GM12878 (cell line): ENCODE measurements around the gene PRKCZ. TPM values are rescaled to one million over a fixed set of nuclear protein-coding genes. Genes with fewer than 3 reads are reported as not detected.

Experiments used
- ATAC-seq: fragments of 200-7000 bp; cut with Tn5 transposase; 3 replicates; pipeline ENCODE4 v1.9.1; 2020; ENCODE audit warnings: mild to moderate bottlenecking, moderate library complexity
- BruUV-seq: library from RNA; stranded (reverse); fragments of 400-500 nt; replicated peaks from 2 replicates; lab custom pipeline; 2021; lab: Mats Ljungman, UMichigan
- CTCF ChIA-PET: fragments of 300-600 bp; sonication (Branson Sonifier 250); formaldehyde crosslinking; extraction: SDS; loops from one replicate; lab custom pipeline; 2021; ENCODE audit warnings: inconsistent platforms; lab: Yijun Ruan, JAX
- POLR2A ChIA-PET: fragments of 350-600 bp; formaldehyde crosslinking; extraction: SDS; loops from one replicate; lab custom pipeline; 2021; ENCODE audit warnings: inconsistent platforms; lab: Charles Lee
- RAD21 ChIA-PET: fragments of 300-600 bp; sonication (Branson Sonifier 250); formaldehyde crosslinking; loops from one replicate; lab custom pipeline; 2023; ENCODE audit warnings: antibody characterized with exemption; ENCODE audit not compliant: unreplicated experiment; lab: Charles Lee
- SMC1A ChIA-PET: fragments of 300-600 bp; sonication (Branson Sonifier 250); formaldehyde crosslinking; loops from one replicate; lab custom pipeline; 2023; ENCODE audit not compliant: unreplicated experiment, uncharacterized antibody; lab: Charles Lee
- DNase-seq: peaks from one replicate; pipeline ENCODE4 v3.0.0-alpha.2; 2011; ENCODE audit warnings: low read depth, low spot score
- FAIRE-seq: peaks from 3 replicates; lab custom pipeline; 2011; peaks lifted over from hg19 to GRCh38; lab: Jason Lieb, UNC
- H2AFZ ChIP-seq: 2 replicates; pipeline ENCODE4 v1.6.0; 2011; ENCODE audit warnings: low read depth, low read length, control low read depth; ENCODE audit not compliant: control insufficient read depth
- H3K27ac ChIP-seq: 2 replicates; pipeline ENCODE4 v1.5.1; 2011; ENCODE audit warnings: control low read depth; ENCODE audit not compliant: control insufficient read depth, insufficient read depth
- H3K27me3 ChIP-seq, 2 experiments: replicated peaks in 1 of 2; 2 replicates each; pipeline versions ENCODE4 v1.6.0 to v1.6.1; 2011; ENCODE audit warnings: low read length in 1 of 2; ENCODE audit not compliant: control insufficient read depth in 2 of 2, insufficient read depth in 2 of 2
- H3K36me3 ChIP-seq, 2 experiments: 2 replicates each; pipeline ENCODE4 v1.5.1; 2011; ENCODE audit warnings: low read length in 1 of 2; ENCODE audit not compliant: control insufficient read depth in 2 of 2, insufficient read depth in 2 of 2
- H3K4me1 ChIP-seq: 2 replicates; pipeline ENCODE4 v1.6.1; 2011; ENCODE audit warnings: mild to moderate bottlenecking, low read length, moderate library complexity, mixed read lengths; ENCODE audit not compliant: control insufficient read depth, insufficient read depth
- H3K4me2 ChIP-seq: 2 replicates; pipeline ENCODE4 v1.6.0; 2011; ENCODE audit warnings: control low read depth; ENCODE audit not compliant: control insufficient read depth, insufficient read depth
- H3K4me3 ChIP-seq: fragments of 200-600 bp; sonication (generic); 2 replicates; pipeline ENCODE4 v1.5.1; 2016
- H3K79me2 ChIP-seq: 2 replicates; pipeline ENCODE4 v1.6.0; 2011; ENCODE audit warnings: low read length; ENCODE audit not compliant: control insufficient read depth, insufficient read depth
- H3K9ac ChIP-seq: 2 replicates; pipeline ENCODE4 v1.8.0; 2011; ENCODE audit warnings: low read length, control low read depth, mixed read lengths; ENCODE audit not compliant: control insufficient read depth, insufficient read depth
- H3K9me3 ChIP-seq: replicated peaks from 3 replicates; pipeline ENCODE4 v1.5.1; 2011; ENCODE audit warnings: mild to moderate bottlenecking, low read length; ENCODE audit not compliant: control insufficient read depth, insufficient read depth
- H4K20me1 ChIP-seq: 2 replicates; pipeline ENCODE4 v1.6.0; 2011; ENCODE audit not compliant: control insufficient read depth, insufficient read depth
- CBX5 ChIP-seq: sonication (generic); IDR thresholded peaks from 2 replicates; pipeline ENCODE4 v1.6.1; 2016; ENCODE audit warnings: low read depth, moderate library complexity, mild to moderate bottlenecking, inconsistent platforms
- EGR1 ChIP-seq, 2 experiments: IDR thresholded peaks; 1 replicate in 1 of 2; 2 replicates in 1 of 2; pipeline ENCODE4 v1.6.1; 2011 to 2012; ENCODE audit warnings: low read depth in 2 of 2, low read length in 2 of 2, borderline replicate concordance in 1 of 2, mild to moderate bottlenecking in 1 of 2, moderate library complexity in 1 of 2
- HCFC1 ChIP-seq: fragments of 150-350 bp; IDR thresholded peaks from 2 replicates; pipeline ENCODE4 v1.6.1; 2014; ENCODE audit warnings: low read length
- JUND ChIP-seq: IDR thresholded peaks from 2 replicates; pipeline ENCODE4 v1.6.1; 2012; ENCODE audit warnings: low read depth, mild to moderate bottlenecking, low read length, improper control_type of control experiment, moderate library complexity
- PRDM15 ChIP-seq: fragments of 450-650 bp; formaldehyde crosslinking; IDR thresholded peaks from 2 replicates; pipeline ENCODE4 v1.4.0; 2020; ENCODE audit warnings: mild to moderate bottlenecking, moderate library complexity
- RUNX3 ChIP-seq: IDR thresholded peaks from 2 replicates; pipeline ENCODE4 v1.6.1; 2012; ENCODE audit warnings: low read length, inconsistent platforms
- TCF3 ChIP-seq: IDR thresholded peaks from 2 replicates; pipeline ENCODE4 v1.6.1; 2012; ENCODE audit warnings: low read depth, mild to moderate bottlenecking, low read length, borderline replicate concordance; ENCODE audit not compliant: insufficient read depth
- ZNF274 ChIP-seq: IDR thresholded peaks from one replicate; pipeline ENCODE4 v1.8.0; 2011; ENCODE audit not compliant: insufficient read length, insufficient read depth
- ZNF384 ChIP-seq: IDR thresholded peaks from 2 replicates; pipeline ENCODE4 v1.6.1; 2012; ENCODE audit warnings: low read depth, mild to moderate bottlenecking, low read length, improper control_type of control experiment, borderline replicate concordance
- WGBS: methylation state at CpG from one replicate; pipeline ENCODE4 v1.1.6; 2016; ENCODE audit warnings: low lambda C conversion rate; ENCODE audit not compliant: insufficient replicate concordance, insufficient coverage; ENCODE audit errors: missing lambda C conversion rate; 5-methylcytosine and 5-hydroxymethylcytosine counted together
- in situ Hi-C: fragments of 300-500 bp; cut with MboI; formaldehyde crosslinking; loops from 9 replicates; pipeline ENCODE4 v1.14.3; 2018; ENCODE audit warnings: mixed read lengths
- intact Hi-C: fragments of 100-400 bp; cut with micrococcal nuclease; formaldehyde crosslinking; loops from one replicate; pipeline ENCODE4 v1.14.2; 2022; ENCODE audit not compliant: unreplicated experiment
- polyA plus RNA-seq, 11 experiments: library from polyadenylated mRNA; depleted of rRNA in 4 of 11; unstranded in 6 of 11; stranded (reverse) in 5 of 11; fragments of >200 nt; fragmentation: Nextera tagmentation in 4 of 11; fragmentation: Illumina TruSeq in 1 of 11; extraction: Ambion mirVana in 4 of 11; extraction: Trizol in 1 of 11; gene quantifications; 1 replicate in 1 of 11; 2 replicates in 10 of 11; pipeline versions ENCODE4 v1.2.1 to v1.2.3, GENCODE V29; 2011 to 2016; ENCODE audit warnings: inconsistent platforms in 2 of 11, missing spikeins in 2 of 11, low read depth in 1 of 11
- total RNA-seq, 4 experiments: library from RNA; depleted of rRNA in 3 of 4; stranded (reverse); fragments of >200 nt in 3 of 4; fragmentation: Illumina TruSeq in 1 of 4; extraction: Trizol in 1 of 4; gene quantifications; 2 replicates each; pipeline versions ENCODE4 v1.2.1 to v1.2.3, GENCODE V29; 2013 to 2021
- TF ChIP-seq, protein P1 (sequence below): IDR thresholded peaks from 2 replicates; pipeline ENCODE4 v1.6.1; 2011; ENCODE audit warnings: borderline replicate concordance, low read depth, mild to moderate bottlenecking, moderate library complexity, mixed read lengths, low read length; ENCODE audit not compliant: insufficient read depth; ENCODE audit errors: extremely low read length
- TF ChIP-seq, protein P2 (sequence below): fragments of 450-650 bp; IDR thresholded peaks from 2 replicates; pipeline ENCODE4 v1.6.1; 2017; ENCODE audit warnings: mild to moderate bottlenecking, moderate library complexity

PRKCZ gene
- total and polyA plus RNA-seq, 10 of the 15 experiments (the other 5 are each of a cell fraction or from before 2014, with no cell fraction given): 0.05 to 1.9 (median 0.64) TPM; not detected in 1

- H3K27me3 ChIP-seq: peaks cover 3 to 5% of the 10 kb centered on the region in 2 experiments; a peak in 2 of 4 replicates
- intact Hi-C loops (no loop called here), in situ Hi-C loops (no loop called here)
- ChIA-PET POLR2A (no interaction called here), SMC1A (no interaction called here), RAD21 (no interaction called here), CTCF (no interaction called here)
- DNase-seq (no peak), ATAC-seq (no peak), FAIRE-seq (no peak)
- no peaks in the 10 kb centered on the region for H3K36me3 ChIP-seq
- no peak overlapping the region for H3K9ac ChIP-seq
- no TSS peak for BruUV-seq
- H3K4me3 ChIP-seq: no peak overlapping the region
- no peaks in the 10 kb centered on the region for H3K79me2 ChIP-seq
- H3K4me2 ChIP-seq: no peak overlapping the region
- no peak for TF ChIP-seq HCFC1
- TF ChIP-seq ZNF274: no peak
- TF ChIP-seq CBX5: no peak
- TF ChIP-seq JUND: no peak
- no peak for TF ChIP-seq RUNX3
- TF ChIP-seq, protein P1, sequence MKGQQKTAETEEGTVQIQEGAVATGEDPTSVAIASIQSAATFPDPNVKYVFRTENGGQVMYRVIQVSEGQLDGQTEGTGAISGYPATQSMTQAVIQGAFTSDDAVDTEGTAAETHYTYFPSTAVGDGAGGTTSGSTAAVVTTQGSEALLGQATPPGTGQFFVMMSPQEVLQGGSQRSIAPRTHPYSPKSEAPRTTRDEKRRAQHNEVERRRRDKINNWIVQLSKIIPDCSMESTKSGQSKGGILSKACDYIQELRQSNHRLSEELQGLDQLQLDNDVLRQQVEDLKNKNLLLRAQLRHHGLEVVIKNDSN: no peak
- TF ChIP-seq, protein P2, sequence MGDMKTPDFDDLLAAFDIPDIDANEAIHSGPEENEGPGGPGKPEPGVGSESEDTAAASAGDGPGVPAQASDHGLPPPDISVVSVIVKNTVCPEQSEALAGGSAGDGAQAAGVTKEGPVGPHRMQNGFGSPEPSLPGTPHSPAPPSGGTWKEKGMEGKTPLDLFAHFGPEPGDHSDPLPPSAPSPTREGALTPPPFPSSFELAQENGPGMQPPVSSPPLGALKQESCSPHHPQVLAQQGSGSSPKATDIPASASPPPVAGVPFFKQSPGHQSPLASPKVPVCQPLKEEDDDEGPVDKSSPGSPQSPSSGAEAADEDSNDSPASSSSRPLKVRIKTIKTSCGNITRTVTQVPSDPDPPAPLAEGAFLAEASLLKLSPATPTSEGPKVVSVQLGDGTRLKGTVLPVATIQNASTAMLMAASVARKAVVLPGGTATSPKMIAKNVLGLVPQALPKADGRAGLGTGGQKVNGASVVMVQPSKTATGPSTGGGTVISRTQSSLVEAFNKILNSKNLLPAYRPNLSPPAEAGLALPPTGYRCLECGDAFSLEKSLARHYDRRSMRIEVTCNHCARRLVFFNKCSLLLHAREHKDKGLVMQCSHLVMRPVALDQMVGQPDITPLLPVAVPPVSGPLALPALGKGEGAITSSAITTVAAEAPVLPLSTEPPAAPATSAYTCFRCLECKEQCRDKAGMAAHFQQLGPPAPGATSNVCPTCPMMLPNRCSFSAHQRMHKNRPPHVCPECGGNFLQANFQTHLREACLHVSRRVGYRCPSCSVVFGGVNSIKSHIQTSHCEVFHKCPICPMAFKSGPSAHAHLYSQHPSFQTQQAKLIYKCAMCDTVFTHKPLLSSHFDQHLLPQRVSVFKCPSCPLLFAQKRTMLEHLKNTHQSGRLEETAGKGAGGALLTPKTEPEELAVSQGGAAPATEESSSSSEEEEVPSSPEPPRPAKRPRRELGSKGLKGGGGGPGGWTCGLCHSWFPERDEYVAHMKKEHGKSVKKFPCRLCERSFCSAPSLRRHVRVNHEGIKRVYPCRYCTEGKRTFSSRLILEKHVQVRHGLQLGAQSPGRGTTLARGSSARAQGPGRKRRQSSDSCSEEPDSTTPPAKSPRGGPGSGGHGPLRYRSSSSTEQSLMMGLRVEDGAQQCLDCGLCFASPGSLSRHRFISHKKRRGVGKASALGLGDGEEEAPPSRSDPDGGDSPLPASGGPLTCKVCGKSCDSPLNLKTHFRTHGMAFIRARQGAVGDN: no peak
- no peak for TF ChIP-seq EGR1 (IDR thresholded peaks at IDR 0.05; ENCODE audit: borderline replicate concordance in 1 of 2, low read depth in 2 of 2, low read length in 2 of 2)
- no peak for TF ChIP-seq TCF3
- no peak for TF ChIP-seq PRDM15 (CRISPR knock-in tag)
- TF ChIP-seq ZNF384: no peak
- 16% methylated on average over 36 of the region's 48 CpGs for WGBS
- H4K20me1 ChIP-seq: no peaks in the 10 kb centered on the region
- H2AFZ ChIP-seq: no peak overlapping the region
- H3K9me3 ChIP-seq: no peaks in the 10 kb centered on the region
- no peak overlapping the region for H3K27ac ChIP-seq
- no peaks in the 10 kb centered on the region for H3K4me1 ChIP-seq
These were observed 31.7 kb upstream of the PRKCZ start for GRCh38 chr1:2018217-2019171.
